Esophagus mucosa (tissue), 1 donor: Measurements from ENCODE around the gene PRKD2. TPM values are rescaled to one million over a fixed set of nuclear protein-coding genes. Genes with fewer than 3 reads are reported as not detected.

Source experiments
- ATAC-seq: fragments of 200-7000 bp; cut with Tn5 transposase; one replicate; pipeline ENCODE4 v1.9.1; 2020
- total RNA-seq: library from RNA; stranded (reverse); gene quantifications from one replicate; pipeline ENCODE4 v1.2.4, GENCODE V29; 2023
- donor health status: DM: yes; HTN: yes; CAD: no.

PRKD2 gene
- total RNA-seq, 1 donor from 2014 or later: 31.4 TPM

GRCh38 chr19:46660008-46660517 lies 56.9 kb downstream of the PRKD2 start:
- no peak for ATAC-seq

- ATAC-seq: no peak
Observed at GRCh38 chr19:46659151-46660007, 57.5 kb downstream of the PRKD2 start.

GRCh38 chr19:46656541-46656940 lies 60.4 kb downstream of the PRKD2 start:
- no peak for ATAC-seq

GRCh38 chr19:46654621-46655152 lies 62.2 kb downstream of the PRKD2 start:
- ATAC-seq: no peak

GRCh38 chr19:46650445-46650844 lies 66.5 kb downstream of the PRKD2 start:
- no peak for ATAC-seq

- ATAC-seq: no peak
Observed at GRCh38 chr19:46648961-46649960, 67.7 kb downstream of the PRKD2 start.

GRCh38 chr19:46648060-46648960 lies 68.6 kb downstream of the PRKD2 start:
- no peak for ATAC-seq

- ATAC-seq: no peak
Observed at GRCh38 chr19:46646402-46646801, 70.5 kb downstream of the PRKD2 start.

GRCh38 chr19:46644720-46645119 lies 72.2 kb downstream of the PRKD2 start:
- ATAC-seq: no peak

- no peak for ATAC-seq
Observed at GRCh38 chr19:46640656-46641055, 76.3 kb downstream of the PRKD2 start.

GRCh38 chr19:46639358-46640182 lies 77.3 kb downstream of the PRKD2 start:
- peak; percentile 3 for ATAC-seq

- ATAC-seq: no peak
Observed at GRCh38 chr19:46637224-46637623, 79.7 kb downstream of the PRKD2 start.

GRCh38 chr19:46635920-46636761 lies 80.8 kb downstream of the PRKD2 start, which contains the start of gene GNG8:
GNG8 (minus strand) TSS chr19:46636202; CDS start chr19:46634682, 1,520 bp downstream.
- no peak for ATAC-seq

- ATAC-seq: no peak
Observed at GRCh38 chr19:46634656-46635218, 82.2 kb downstream of the PRKD2 start.

- ATAC-seq: peak; percentile 95
Observed at GRCh38 chr19:46634045-46634655, 82.8 kb downstream of the PRKD2 start.

- no peak for ATAC-seq
Observed at GRCh38 chr19:46633130-46633529, 83.8 kb downstream of the PRKD2 start.

- ATAC-seq: no peak
Observed at GRCh38 chr19:46631481-46631880, 85.4 kb downstream of the PRKD2 start.

GRCh38 chr19:46630586-46631205 lies 86.2 kb downstream of the PRKD2 start:
- ATAC-seq: no peak
